ENCODE results near the gene CSTF3.

CSTF3 gene

DNA sequence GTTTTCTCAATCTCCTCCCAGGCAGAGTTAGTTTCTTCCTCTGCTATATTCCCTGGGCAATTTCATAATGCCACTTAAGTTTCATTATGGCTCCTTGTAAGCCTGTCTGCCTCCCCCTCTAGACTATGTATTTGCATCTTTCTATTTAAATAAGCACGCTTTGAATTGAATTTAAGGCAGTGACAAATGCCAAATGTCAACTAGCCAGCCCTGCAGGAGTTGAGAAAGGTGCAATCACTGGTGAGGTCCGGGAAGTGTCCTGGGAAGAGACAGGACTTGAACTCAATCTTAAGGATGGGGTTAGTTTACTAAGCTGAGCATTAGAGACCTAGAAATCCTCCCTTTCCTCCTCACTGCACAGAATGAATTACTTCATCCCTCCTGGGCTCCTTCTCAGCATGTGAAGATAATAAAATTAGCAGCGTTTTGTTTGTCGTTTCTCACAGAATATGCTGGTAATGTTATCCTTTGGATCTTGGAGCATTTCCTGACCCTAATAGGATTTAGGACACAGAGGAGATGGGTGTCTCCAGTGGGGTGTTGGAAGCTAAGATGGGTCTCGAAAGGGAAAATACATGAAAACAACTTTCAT, 120.3 kb downstream of the CSTF3 start:
- no peak for DNase-seq (ENCODE audit: low spot score)

DNA sequence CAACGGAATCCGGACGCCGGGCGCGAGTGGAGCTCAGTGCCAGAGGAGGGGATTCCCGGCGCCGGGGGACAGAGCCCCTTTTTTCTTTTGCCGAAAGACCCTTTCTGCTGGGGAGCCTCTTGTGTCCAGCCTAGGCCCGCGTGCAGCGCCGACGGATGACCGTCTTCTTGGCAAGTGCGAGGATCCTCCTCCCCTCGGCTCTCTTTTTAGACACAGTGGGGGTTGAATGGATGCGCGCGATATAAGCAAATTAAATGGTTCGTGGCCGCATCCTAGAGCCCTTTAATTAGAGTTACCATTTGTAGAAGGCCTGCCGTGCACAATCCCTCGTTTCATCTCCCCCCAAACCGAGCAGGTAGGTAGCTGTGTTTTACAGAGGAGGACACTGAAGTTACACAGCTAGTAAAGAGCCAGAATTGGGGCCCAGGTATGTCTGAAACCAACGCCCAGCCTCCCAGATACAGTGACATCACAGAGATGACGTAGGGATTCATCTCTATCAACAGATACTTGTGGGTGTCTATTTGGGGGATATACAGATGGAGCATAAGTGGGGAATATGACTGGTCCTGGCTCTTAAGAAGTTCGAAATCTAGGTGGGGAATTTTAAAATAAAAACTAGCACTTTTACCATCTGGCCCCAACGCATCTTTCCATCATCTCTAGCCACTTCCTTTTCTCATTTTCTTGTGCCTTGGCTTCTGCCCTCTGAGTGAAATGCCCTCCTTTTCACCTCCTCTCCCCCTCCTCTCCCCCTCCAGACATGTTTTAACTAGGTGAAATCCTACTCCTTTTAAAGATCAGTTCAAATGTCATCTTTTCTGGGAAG, 121.0 kb downstream of the CSTF3 start:
- peak; percentile 69 for DNase-seq (ENCODE audit: low spot score)

- DNase-seq (ENCODE audit: low spot score) = peak; percentile 91
These were observed 121.8 kb downstream of the CSTF3 start, which contains the start of gene TCP11L1 for GRCh38 chr11:33039274-33040032. Gene TCP11L1 (plus strand): TSS chr11:33039572. CDS start chr11:33043774, 4,202 bp downstream.

GRCh38 chr11:33035011-33035410, 126.3 kb downstream of the CSTF3 start:
- DNase-seq (ENCODE audit: low spot score) = no peak

Data from cerebellar cortex (tissue), 1 donor.